Hepatocyte (in vitro differentiated cells): ENCODE measurements around the gene CARM1. TPM values are rescaled to one million over a fixed set of nuclear protein-coding genes. Genes with fewer than 3 reads are reported as not detected.

Source experiments
- DNase-seq: peaks from one replicate; pipeline ENCODE4 v3.0.0-alpha.2; 2016; ENCODE audit warnings: low spot score
- H2AFZ ChIP-seq: fragments of 200-600 bp; sonication (generic); 2 replicates; pipeline ENCODE4 v1.6.0; 2016; ENCODE audit warnings: antibody characterized with exemption, mild to moderate bottlenecking
- H3K27ac ChIP-seq: fragments of 200-600 bp; sonication (generic); 2 replicates; pipeline ENCODE4 v1.5.1; 2016; ENCODE audit warnings: mild to moderate bottlenecking
- H3K27me3 ChIP-seq: fragments of 200-600 bp; sonication (generic); 2 replicates; pipeline ENCODE4 v1.6.1; 2016
- H3K36me3 ChIP-seq: fragments of 200-600 bp; sonication (generic); replicated peaks from 2 replicates; pipeline ENCODE4 v1.5.1; 2016; ENCODE audit warnings: low read depth; ENCODE audit not compliant: insufficient read depth
- H3K4me1 ChIP-seq: fragments of 200-600 bp; sonication (generic); 2 replicates; pipeline ENCODE4 v1.5.1; 2016; ENCODE audit warnings: mild to moderate bottlenecking, moderate library complexity; ENCODE audit not compliant: insufficient read depth
- H3K4me2 ChIP-seq: fragments of 200-600 bp; sonication (generic); 2 replicates; pipeline ENCODE4 v1.6.0; 2016
- H3K4me3 ChIP-seq: fragments of 200-600 bp; sonication (generic); 2 replicates; pipeline ENCODE4 v1.5.1; 2016; ENCODE audit warnings: mild to moderate bottlenecking
- H3K79me2 ChIP-seq: fragments of 200-600 bp; sonication (generic); 2 replicates; pipeline ENCODE4 v1.6.0; 2017; ENCODE audit warnings: mild to moderate bottlenecking
- H3K9me2 ChIP-seq: fragments of 200-600 bp; sonication (generic); replicated peaks from 2 replicates; pipeline ENCODE4 v1.6.0; 2017; ENCODE audit warnings: mild to moderate bottlenecking; ENCODE audit not compliant: insufficient read depth
- H3K9me3 ChIP-seq: fragments of 200-600 bp; sonication (generic); 2 replicates; pipeline ENCODE4 v1.5.1; 2016; ENCODE audit warnings: low read depth, mild to moderate bottlenecking
- H4K20me1 ChIP-seq: fragments of 200-600 bp; sonication (generic); 2 replicates; pipeline ENCODE4 v1.6.0; 2016; ENCODE audit warnings: mild to moderate bottlenecking; ENCODE audit not compliant: insufficient read depth, poor library complexity, severe bottlenecking
- EZH2 ChIP-seq: fragments of 200-600 bp; sonication (generic); IDR thresholded peaks from 2 replicates; pipeline ENCODE4 v1.6.1; 2016; ENCODE audit warnings: antibody characterized with exemption, mild to moderate bottlenecking, borderline replicate concordance
- EZH2phosphoT487 ChIP-seq: fragments of 200-600 bp; sonication (generic); IDR thresholded peaks from one replicate; pipeline ENCODE4 v1.6.1; 2018; ENCODE audit warnings: antibody characterized with exemption, mild to moderate bottlenecking, low read depth, moderate library complexity; ENCODE audit not compliant: unreplicated experiment, severe bottlenecking
- WGBS: methylation state at CpG from one replicate; pipeline ENCODE4 v1.1.6; 2016; ENCODE audit warnings: low lambda C conversion rate; ENCODE audit errors: missing lambda C conversion rate; 5-methylcytosine and 5-hydroxymethylcytosine counted together
- polyA plus RNA-seq: library from polyadenylated mRNA; unstranded; fragments of >200 nt; fragmentation: Nextera tagmentation; extraction: Ambion mirVana; gene quantifications from 2 replicates; pipeline ENCODE4 v1.2.1, GENCODE V29; 2016
- total RNA-seq: library from RNA; depleted of rRNA; stranded (reverse); fragments of >200 nt; gene quantifications from 2 replicates; pipeline ENCODE4 v1.2.3, GENCODE V29; 2014
- TF ChIP-seq, protein P1 (sequence below): fragments of 200-600 bp; sonication (generic); IDR thresholded peaks from 2 replicates; pipeline ENCODE4 v1.5.1; 2016; ENCODE audit warnings: antibody characterized with exemption, mild to moderate bottlenecking; ENCODE audit not compliant: poor library complexity

Gene CARM1
- total and polyA plus RNA-seq, 2 experiments from 2014 or later: 34.3 to 45.7 TPM

DNA sequence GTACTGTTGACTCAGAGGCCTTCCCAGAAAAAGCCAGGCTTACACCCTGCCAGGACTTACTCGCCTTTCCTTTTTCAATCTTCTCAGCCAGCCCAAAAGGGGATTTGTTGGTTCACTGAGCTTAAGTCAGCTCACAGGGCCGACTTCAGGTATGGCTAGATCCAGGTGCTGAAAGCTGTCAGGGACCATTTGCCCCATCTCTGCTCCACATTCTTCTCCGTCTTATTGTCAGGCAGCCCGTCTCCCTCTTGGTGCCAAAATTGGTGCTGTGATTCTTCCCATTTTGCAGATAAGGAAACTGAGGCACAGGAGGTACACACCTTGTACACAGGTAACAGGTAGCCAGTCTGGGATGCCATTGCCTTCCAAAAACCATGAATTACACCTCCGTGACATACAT lies 20.7 kb upstream of the CARM1 start:
- DNase-seq: no peak
- Histone ChIP-seq H4K20me1 (no peaks in the 10 kb centered on the region), H3K79me2 (no peaks in the 10 kb centered on the region), H3K9me3 (no peaks in the 10 kb centered on the region), H3K4me3 (no peak overlapping the region), H3K27me3 (no peaks in the 10 kb centered on the region), H3K9me2 (no peaks in the 10 kb centered on the region), H3K4me1 (no peaks in the 10 kb centered on the region), H3K36me3 (no peaks in the 10 kb centered on the region), H2AFZ (no peak overlapping the region), H3K4me2 (no peak overlapping the region), H3K27ac (no peak overlapping the region)
- TF ChIP-seq, protein P1, sequence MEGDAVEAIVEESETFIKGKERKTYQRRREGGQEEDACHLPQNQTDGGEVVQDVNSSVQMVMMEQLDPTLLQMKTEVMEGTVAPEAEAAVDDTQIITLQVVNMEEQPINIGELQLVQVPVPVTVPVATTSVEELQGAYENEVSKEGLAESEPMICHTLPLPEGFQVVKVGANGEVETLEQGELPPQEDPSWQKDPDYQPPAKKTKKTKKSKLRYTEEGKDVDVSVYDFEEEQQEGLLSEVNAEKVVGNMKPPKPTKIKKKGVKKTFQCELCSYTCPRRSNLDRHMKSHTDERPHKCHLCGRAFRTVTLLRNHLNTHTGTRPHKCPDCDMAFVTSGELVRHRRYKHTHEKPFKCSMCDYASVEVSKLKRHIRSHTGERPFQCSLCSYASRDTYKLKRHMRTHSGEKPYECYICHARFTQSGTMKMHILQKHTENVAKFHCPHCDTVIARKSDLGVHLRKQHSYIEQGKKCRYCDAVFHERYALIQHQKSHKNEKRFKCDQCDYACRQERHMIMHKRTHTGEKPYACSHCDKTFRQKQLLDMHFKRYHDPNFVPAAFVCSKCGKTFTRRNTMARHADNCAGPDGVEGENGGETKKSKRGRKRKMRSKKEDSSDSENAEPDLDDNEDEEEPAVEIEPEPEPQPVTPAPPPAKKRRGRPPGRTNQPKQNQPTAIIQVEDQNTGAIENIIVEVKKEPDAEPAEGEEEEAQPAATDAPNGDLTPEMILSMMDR: no peak
- 90% methylated on average over 5 of the region's 5 CpGs for WGBS

DNA sequence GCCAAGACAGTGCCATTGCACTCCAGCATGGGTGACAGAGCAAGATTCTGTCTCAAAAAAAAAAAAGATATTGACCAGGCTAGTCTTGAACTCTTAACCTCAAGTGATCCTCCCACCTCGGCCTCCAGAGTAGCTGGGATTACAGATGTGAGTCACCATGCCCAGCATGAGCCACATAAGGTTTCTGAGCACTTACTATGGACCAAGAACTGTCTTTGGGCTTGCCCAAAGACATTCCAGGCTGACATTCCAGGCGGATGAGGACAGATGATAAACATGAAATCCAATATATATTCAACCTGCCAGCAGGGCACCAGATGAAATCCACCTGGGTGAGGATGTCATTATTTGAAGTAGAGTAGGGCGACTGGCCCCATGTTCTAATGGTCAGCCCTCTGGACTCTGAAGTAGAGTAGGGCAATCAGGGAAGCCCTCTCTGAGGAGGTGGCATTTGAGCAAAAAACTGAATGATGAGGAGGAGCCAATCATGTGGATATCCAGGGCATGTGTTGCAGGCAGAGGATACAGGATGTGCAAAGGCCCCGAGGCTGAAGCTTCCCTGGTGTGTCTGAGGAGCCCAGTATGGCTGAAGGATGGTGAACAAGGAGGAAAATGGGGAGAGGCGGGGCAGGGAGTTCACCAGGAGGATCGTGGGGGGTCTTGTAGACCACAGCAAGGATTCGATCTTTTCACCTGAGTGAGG lies 19.1 kb upstream of the CARM1 start:
- Histone ChIP-seq H3K9me3 (no peaks in the 10 kb centered on the region), H3K27me3 (no peaks in the 10 kb centered on the region), H3K27ac (no peak overlapping the region), H4K20me1 (no peaks in the 10 kb centered on the region), H3K4me3 (no peak overlapping the region), H3K9me2 (no peaks in the 10 kb centered on the region), H3K36me3 (no peaks in the 10 kb centered on the region), H3K4me2 (no peak overlapping the region), H3K4me1 (no peaks in the 10 kb centered on the region), H3K79me2 (no peaks in the 10 kb centered on the region), H2AFZ (no peak overlapping the region)
- 84% methylated on average over 7 of the region's 7 CpGs for WGBS
- no peak for DNase-seq
- no peak for TF ChIP-seq EZH2phosphoT487
- TF ChIP-seq, protein P1: no peak
- no peak for TF ChIP-seq EZH2

DNA sequence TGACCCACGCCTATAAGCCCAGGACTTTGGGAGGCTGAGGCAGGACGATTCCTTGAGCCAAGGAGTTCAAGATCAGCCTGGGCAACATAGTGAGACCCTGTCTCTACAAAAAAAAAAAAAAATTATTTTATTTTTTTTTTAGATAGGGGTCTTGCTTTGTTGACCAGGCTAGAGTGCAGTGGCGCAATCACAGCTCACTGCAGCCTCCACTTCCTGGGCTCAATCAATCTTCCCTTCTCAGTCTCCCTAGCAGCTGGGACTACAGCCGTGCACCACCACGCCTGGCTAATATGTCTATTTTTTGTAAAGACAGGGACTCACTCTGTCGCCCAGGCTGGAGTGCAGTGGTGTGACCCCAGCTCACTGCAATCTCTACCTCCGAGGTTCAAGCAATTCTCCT lies 18.4 kb upstream of the CARM1 start:
- H4K20me1 ChIP-seq: no peaks in the 10 kb centered on the region
- H3K36me3 ChIP-seq: no peaks in the 10 kb centered on the region
- H3K79me2 ChIP-seq: no peaks in the 10 kb centered on the region
- H3K4me2 ChIP-seq: no peak overlapping the region
- H3K27ac ChIP-seq: no peak overlapping the region
- H3K9me2 ChIP-seq: no peaks in the 10 kb centered on the region
- no peaks in the 10 kb centered on the region for H3K27me3 ChIP-seq
- TF ChIP-seq EZH2phosphoT487: no peak
- TF ChIP-seq, protein P1: no peak
- no peak for TF ChIP-seq EZH2
- H2AFZ ChIP-seq: no peak overlapping the region
- H3K9me3 ChIP-seq: no peaks in the 10 kb centered on the region
- DNase-seq: no peak
- H3K4me1 ChIP-seq: no peaks in the 10 kb centered on the region
- 85% methylated on average over 7 of the region's 7 CpGs for WGBS
- H3K4me3 ChIP-seq: no peak overlapping the region
